ENCODE data around the gene KYNU.
"Not testable (repeated sequence)": the region's sequence is repeated elsewhere in the genome, so short reads cannot be mapped to it uniquely, and the experiment has no call there.

KYNU gene

DNA sequence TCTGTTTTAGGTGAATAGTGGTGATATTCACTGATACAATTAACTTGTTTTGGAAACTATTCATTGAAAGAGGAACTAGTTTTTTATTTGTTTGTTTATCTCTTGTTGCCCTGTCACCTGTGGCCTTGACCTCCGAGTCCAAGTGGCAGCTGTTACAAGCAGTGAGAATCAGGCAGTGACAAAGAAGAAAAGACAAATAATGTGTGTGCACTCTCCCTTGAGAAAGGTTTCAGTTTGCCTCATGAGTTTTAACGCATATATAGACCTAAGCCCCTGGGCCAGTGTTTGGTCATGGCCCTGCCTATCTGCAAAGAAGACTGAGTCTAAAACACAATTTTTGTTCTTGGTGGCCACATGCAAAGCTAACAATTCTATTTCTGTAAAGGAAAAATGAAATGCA lies 15.3 kb downstream of the KYNU start:
- no peak overlapping the region for H3K9ac ChIP-seq (ENCODE audit: low read length)
- H3K4me3 ChIP-seq (ENCODE audit: low read length), result no peak overlapping the region
- no peaks in the 10 kb centered on the region for H3K36me3 ChIP-seq (ENCODE audit: control insufficient read depth, insufficient read depth, low read length)
- no peaks in the 10 kb centered on the region for H3K27me3 ChIP-seq (ENCODE audit: control insufficient read depth, insufficient read depth, low read length)
- H3K9me3 ChIP-seq (ENCODE audit: control insufficient read depth, low read length), result no peaks in the 10 kb centered on the region
- H3K4me1 ChIP-seq (ENCODE audit: control insufficient read depth, insufficient read depth, low read length), result no peaks in the 10 kb centered on the region

- Histone ChIP-seq H3K9me3 (ENCODE audit: control insufficient read depth, low read length) (no peaks in the 10 kb centered on the region), H3K9ac (ENCODE audit: low read length) (no peak overlapping the region), H3K27me3 (ENCODE audit: control insufficient read depth, insufficient read depth, low read length) (no peaks in the 10 kb centered on the region), H3K4me1 (ENCODE audit: control insufficient read depth, insufficient read depth, low read length) (no peaks in the 10 kb centered on the region), H3K4me3 (ENCODE audit: low read length) (no peak overlapping the region), H3K36me3 (ENCODE audit: control insufficient read depth, insufficient read depth, low read length) (no peaks in the 10 kb centered on the region)
These were observed 15.8 kb downstream of the KYNU start for GRCh38 chr2:142893241-142893640.

GRCh38 chr2:142897807-142898206 lies 20.3 kb downstream of the KYNU start:
- no peaks in the 10 kb centered on the region for H3K27me3 ChIP-seq (ENCODE audit: control insufficient read depth, insufficient read depth, low read length)
- no peak overlapping the region for H3K4me3 ChIP-seq (ENCODE audit: low read length)
- no peaks in the 10 kb centered on the region for H3K9me3 ChIP-seq (ENCODE audit: control insufficient read depth, low read length)
- H3K4me1 ChIP-seq (ENCODE audit: control insufficient read depth, insufficient read depth, low read length), result no peaks in the 10 kb centered on the region
- H3K9ac ChIP-seq (ENCODE audit: low read length), result no peak overlapping the region
- H3K36me3 ChIP-seq (ENCODE audit: control insufficient read depth, insufficient read depth, low read length), result no peaks in the 10 kb centered on the region

GRCh38 chr2:142900327-142900726 lies 22.9 kb downstream of the KYNU start:
- not testable (repeated sequence) for H3K9ac ChIP-seq (ENCODE audit: low read length); H3K36me3 ChIP-seq (ENCODE audit: control insufficient read depth, insufficient read depth, low read length); H3K4me1 ChIP-seq (ENCODE audit: control insufficient read depth, insufficient read depth, low read length); H3K9me3 ChIP-seq (ENCODE audit: control insufficient read depth, low read length); H3K27me3 ChIP-seq (ENCODE audit: control insufficient read depth, insufficient read depth, low read length); H3K4me3 ChIP-seq (ENCODE audit: low read length)

- Histone ChIP-seq H3K4me1 (ENCODE audit: control insufficient read depth, insufficient read depth, low read length) (no peaks in the 10 kb centered on the region), H3K9me3 (ENCODE audit: control insufficient read depth, low read length) (no peaks in the 10 kb centered on the region), H3K27me3 (ENCODE audit: control insufficient read depth, insufficient read depth, low read length) (no peaks in the 10 kb centered on the region), H3K4me3 (ENCODE audit: low read length) (no peak overlapping the region), H3K36me3 (ENCODE audit: control insufficient read depth, insufficient read depth, low read length) (no peaks in the 10 kb centered on the region), H3K9ac (ENCODE audit: low read length) (no peak overlapping the region)
These were observed 24.3 kb downstream of the KYNU start for GRCh38 chr2:142901780-142902179.

DNA sequence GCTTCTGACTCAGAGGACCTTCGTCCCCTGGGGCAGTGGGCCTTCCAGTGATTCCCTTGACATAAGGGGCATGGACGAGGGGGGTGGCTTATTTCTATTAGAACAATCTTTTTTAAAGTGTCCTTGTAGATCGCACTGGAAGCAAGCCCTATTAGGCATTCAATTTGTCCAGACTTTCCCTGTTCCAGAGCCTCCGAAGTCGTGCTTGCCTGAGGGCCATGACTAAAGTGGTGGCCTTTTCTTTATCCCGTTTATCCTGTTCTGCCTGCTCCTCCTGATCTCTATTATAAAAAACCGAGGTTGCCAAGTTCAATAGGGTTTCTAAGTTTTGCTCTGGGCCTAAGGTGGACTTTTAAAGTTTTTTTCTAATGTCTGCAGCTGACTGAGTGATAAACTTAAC lies 26.3 kb downstream of the KYNU start:
- H3K9ac ChIP-seq (ENCODE audit: low read length); H3K9me3 ChIP-seq (ENCODE audit: control insufficient read depth, low read length); H3K4me1 ChIP-seq (ENCODE audit: control insufficient read depth, insufficient read depth, low read length); H3K36me3 ChIP-seq (ENCODE audit: control insufficient read depth, insufficient read depth, low read length); H3K27me3 ChIP-seq (ENCODE audit: control insufficient read depth, insufficient read depth, low read length); H3K4me3 ChIP-seq (ENCODE audit: low read length): not testable (repeated sequence)

DNA sequence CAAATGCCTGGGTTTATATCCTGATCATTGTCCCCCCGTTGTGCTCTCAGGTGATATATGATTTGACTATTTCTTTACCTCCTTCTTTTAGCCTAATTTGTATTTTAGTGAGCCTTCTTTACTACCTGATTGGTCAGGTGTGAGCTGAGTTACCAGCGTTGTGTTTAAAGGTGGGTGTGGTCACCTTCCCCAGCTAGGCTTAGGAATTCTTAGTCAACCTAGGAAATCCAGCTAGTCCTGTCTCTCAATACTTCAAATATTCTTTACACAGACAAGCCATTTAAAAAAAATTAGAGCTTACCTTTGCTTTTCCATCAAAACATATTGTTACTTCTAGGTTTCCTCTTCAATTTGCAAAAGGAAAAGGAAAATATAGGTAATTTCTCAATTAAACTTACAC lies 30.2 kb downstream of the KYNU start:
- peaks cover 4% of the 10 kb centered on the region for H3K4me1 ChIP-seq (ENCODE audit: control insufficient read depth, insufficient read depth, low read length)
- no peaks in the 10 kb centered on the region for H3K27me3 ChIP-seq (ENCODE audit: control insufficient read depth, insufficient read depth, low read length)
- no peak overlapping the region for H3K4me3 ChIP-seq (ENCODE audit: low read length)
- H3K9me3 ChIP-seq (ENCODE audit: control insufficient read depth, low read length), result no peaks in the 10 kb centered on the region
- no peak overlapping the region for H3K9ac ChIP-seq (ENCODE audit: low read length)
- no peaks in the 10 kb centered on the region for H3K36me3 ChIP-seq (ENCODE audit: control insufficient read depth, insufficient read depth, low read length)

DNA sequence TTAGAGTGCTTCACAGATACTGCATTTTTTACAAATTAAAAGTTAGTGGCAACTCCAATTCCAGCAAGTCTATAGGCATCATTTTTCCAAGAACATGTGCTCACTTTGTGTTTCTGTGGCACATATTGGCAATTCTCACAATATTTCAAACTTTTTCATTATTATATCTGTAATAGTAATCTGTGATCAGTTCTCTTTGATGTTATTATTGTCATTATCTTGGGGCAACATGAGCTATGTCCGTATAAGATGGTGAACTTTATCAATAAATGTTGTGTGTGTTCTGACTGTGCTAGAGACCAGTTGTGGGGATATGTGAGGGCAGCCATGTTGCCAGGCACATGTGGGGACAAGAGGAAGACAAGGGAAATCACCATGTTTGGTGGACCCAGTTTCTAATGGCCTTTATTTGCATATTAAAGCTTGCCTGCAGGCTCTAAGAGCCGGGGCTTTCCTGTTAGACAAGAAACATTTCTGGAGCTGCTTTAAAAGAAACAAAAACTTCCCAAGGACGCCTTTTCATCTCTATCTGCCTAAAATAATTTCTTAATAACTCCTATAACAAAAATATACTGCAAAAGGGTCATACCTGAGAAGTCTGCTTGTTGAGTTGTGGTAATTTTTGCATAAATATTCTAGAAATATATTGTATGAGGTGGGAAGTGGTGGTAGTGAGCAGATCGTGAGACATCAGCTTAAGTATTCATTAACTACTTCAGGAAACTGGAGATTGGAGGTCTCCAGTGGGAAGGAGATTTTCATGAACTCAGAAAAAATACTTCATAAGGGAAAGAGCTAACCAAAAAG lies 37.2 kb downstream of the KYNU start:
- no peaks in the 10 kb centered on the region for H3K9me3 ChIP-seq (ENCODE audit: control insufficient read depth, low read length)
- no peaks in the 10 kb centered on the region for H3K27me3 ChIP-seq (ENCODE audit: control insufficient read depth, insufficient read depth, low read length)
- no peak overlapping the region for H3K4me3 ChIP-seq (ENCODE audit: low read length)
- H3K4me1 ChIP-seq (ENCODE audit: control insufficient read depth, insufficient read depth, low read length), result no peaks in the 10 kb centered on the region
- no peak overlapping the region for H3K9ac ChIP-seq (ENCODE audit: low read length)
- no peaks in the 10 kb centered on the region for H3K36me3 ChIP-seq (ENCODE audit: control insufficient read depth, insufficient read depth, low read length)

DNA sequence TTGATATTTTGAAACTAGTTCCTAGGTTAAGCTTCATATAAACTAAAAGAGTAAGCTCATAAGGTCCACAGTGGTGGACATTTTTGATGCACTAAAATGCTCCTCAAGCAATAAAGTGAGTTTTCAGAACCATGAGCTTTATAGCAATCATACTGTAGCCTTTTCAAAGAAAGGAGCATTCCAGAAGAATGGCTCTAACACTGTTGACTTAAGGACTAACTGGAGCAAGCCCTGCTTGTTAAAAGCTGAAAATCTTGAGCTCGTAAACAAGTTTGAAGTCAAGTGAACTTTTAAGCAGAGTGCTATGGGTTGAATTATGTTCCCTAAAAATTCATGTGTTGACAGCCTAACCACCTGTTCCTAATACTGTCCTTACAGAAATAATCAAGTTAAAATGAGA lies 38.0 kb downstream of the KYNU start:
- Histone ChIP-seq H3K4me1 (ENCODE audit: control insufficient read depth, insufficient read depth, low read length) (no peaks in the 10 kb centered on the region), H3K4me3 (ENCODE audit: low read length) (no peak overlapping the region), H3K9me3 (ENCODE audit: control insufficient read depth, low read length) (no peaks in the 10 kb centered on the region), H3K27me3 (ENCODE audit: control insufficient read depth, insufficient read depth, low read length) (no peaks in the 10 kb centered on the region), H3K36me3 (ENCODE audit: control insufficient read depth, insufficient read depth, low read length) (no peaks in the 10 kb centered on the region), H3K9ac (ENCODE audit: low read length) (no peak overlapping the region)

GRCh38 chr2:142918624-142919023 lies 41.2 kb downstream of the KYNU start:
- no peaks in the 10 kb centered on the region for H3K9me3 ChIP-seq (ENCODE audit: control insufficient read depth, low read length)
- H3K9ac ChIP-seq (ENCODE audit: low read length), result no peak overlapping the region
- H3K4me1 ChIP-seq (ENCODE audit: control insufficient read depth, insufficient read depth, low read length), result no peaks in the 10 kb centered on the region
- H3K27me3 ChIP-seq (ENCODE audit: control insufficient read depth, insufficient read depth, low read length), result no peaks in the 10 kb centered on the region
- H3K36me3 ChIP-seq (ENCODE audit: control insufficient read depth, insufficient read depth, low read length), result no peaks in the 10 kb centered on the region
- H3K4me3 ChIP-seq (ENCODE audit: low read length), result no peak overlapping the region

GRCh38 chr2:142920571-142920970 lies 43.1 kb downstream of the KYNU start:
- no peaks in the 10 kb centered on the region for H3K4me1 ChIP-seq (ENCODE audit: control insufficient read depth, insufficient read depth, low read length)

GRCh38 chr2:142926445-142926844 lies 49.0 kb downstream of the KYNU start:
- no peaks in the 10 kb centered on the region for H3K4me1 ChIP-seq (ENCODE audit: control insufficient read depth, insufficient read depth, low read length)
- H3K4me3 ChIP-seq (ENCODE audit: low read length), result no peak overlapping the region
- H3K27me3 ChIP-seq (ENCODE audit: control insufficient read depth, insufficient read depth, low read length), result no peaks in the 10 kb centered on the region
- H3K36me3 ChIP-seq (ENCODE audit: control insufficient read depth, insufficient read depth, low read length), result no peaks in the 10 kb centered on the region
- no peak overlapping the region for H3K9ac ChIP-seq (ENCODE audit: low read length)
- no peaks in the 10 kb centered on the region for H3K9me3 ChIP-seq (ENCODE audit: control insufficient read depth, low read length)

More at GRCh38 chr2:142920571-142920970, 43.1 kb downstream of the KYNU start:
- Histone ChIP-seq H3K27me3 (ENCODE audit: control insufficient read depth, insufficient read depth, low read length) (no peaks in the 10 kb centered on the region), H3K36me3 (ENCODE audit: control insufficient read depth, insufficient read depth, low read length) (no peaks in the 10 kb centered on the region), H3K9ac (ENCODE audit: low read length) (no peak overlapping the region), H3K4me3 (ENCODE audit: low read length) (no peak overlapping the region), H3K9me3 (ENCODE audit: control insufficient read depth, low read length) (no peaks in the 10 kb centered on the region)
